Measurements from ENCODE around the gene IL1RAPL2.
"Not testable (repeated sequence)": the region's sequence is repeated elsewhere in the genome, so short reads cannot be mapped to it uniquely, and the experiment has no call there.

Gene IL1RAPL2

DNA sequence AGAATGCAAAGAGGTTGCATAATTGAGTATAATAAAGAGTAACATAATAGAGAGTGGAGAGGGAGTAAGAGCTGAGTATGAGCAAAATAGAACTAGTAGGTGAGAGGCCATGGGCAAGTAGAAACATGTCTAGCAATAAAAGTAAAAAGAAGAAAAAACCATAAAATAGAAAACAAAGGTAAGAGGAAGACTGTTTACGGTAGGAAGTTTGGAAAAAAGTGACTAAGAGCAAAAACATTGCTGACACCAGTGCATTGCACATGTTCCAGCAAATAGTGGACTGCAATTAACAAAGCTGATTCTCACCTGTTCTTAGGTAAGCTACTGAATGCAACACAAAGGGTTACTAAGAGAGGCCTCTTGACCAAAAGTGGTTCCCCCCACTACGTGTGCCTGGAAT, 451.6 kb downstream of the IL1RAPL2 start:
- DNase-seq = no peak

DNA sequence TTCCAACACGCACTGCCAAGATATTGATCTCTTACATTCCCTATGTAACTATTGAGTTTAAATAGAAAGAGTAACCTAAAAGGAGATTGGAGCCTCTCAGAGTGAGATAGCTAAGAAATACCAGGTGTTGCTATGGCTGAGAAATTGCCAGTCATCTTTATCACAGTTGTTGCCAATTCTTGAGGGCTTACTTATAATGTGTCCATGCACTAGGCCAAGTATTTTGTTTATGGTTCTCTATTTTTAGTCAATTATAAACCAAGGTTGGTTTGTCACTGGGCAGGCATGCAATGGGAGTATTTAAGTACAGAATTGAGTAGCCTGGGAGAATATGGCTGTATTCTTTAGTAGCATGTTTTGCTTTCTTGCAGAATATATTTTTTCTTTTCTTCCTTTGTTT, 452.9 kb downstream of the IL1RAPL2 start:
- no peak for DNase-seq

DNA sequence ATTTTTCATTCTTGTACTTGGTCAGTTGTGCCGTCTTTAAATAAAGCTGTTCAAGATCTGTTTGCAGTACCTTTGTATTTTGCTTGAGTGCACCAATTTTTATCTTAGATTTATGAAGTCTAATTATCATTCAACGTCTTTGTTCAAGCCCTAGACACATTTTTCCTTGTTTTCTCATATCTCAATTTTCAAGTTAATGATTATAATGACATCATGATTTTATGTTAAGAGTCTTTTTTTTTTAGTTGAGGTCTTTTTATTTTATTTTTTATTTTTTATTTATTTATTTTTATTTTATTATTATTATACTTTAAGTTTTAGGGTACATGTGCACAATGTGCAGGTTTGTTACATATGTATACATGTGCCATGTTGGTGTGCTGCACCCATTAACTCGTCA, 463.0 kb downstream of the IL1RAPL2 start:
- DNase-seq = not testable (repeated sequence)

DNA sequence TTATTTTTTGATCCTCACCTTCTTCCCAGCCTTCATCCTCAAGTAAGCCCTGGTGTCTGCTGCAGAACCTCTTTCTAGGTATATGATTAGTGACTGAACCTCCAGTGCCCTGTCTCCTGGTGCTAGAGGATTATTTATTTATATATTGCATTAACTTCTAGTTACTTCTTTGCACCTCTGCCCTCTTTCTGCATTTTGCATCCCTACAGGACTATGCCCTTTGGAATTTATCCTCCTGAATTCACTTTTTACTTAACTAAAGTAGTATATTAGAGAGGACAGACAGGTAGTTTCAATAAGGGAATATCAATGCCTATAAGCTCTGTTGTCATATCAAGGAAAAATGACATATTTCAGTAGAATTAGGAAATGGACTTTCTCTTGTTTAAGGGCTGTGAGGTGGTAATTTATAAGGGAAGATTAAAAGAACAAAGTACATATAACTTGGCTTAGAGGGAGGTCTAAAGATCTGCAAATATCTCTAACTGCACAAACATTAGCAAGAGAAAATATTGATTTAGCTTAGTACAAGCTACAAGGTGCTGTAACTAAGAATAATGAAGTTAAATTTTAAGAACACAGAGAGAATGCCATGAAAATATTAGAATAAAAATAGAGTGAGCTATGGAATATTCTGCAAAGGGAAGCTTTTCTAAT, 472.8 kb downstream of the IL1RAPL2 start:
- DNase-seq = no peak

DNA sequence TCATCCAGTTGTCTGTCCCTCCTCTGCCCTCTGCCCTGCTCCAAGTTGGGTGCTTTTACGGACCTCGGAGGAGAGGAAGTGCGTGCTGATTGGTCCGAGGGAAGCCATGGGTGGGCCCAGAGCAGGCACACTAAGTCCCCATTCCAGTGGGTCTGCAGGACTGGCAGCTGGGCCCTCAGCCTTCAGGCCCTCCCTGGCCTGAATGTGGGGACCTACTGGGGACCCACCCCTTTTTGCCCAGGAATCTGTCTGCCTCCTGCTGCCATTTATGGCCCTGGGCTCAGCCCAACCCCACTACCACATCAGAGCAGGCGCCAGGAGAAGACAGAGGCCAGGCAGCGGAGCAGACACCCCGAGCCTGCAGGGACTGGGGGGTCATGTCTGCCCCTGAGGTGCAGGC, 484.9 kb downstream of the IL1RAPL2 start:
- DNase-seq = no peak

DNA sequence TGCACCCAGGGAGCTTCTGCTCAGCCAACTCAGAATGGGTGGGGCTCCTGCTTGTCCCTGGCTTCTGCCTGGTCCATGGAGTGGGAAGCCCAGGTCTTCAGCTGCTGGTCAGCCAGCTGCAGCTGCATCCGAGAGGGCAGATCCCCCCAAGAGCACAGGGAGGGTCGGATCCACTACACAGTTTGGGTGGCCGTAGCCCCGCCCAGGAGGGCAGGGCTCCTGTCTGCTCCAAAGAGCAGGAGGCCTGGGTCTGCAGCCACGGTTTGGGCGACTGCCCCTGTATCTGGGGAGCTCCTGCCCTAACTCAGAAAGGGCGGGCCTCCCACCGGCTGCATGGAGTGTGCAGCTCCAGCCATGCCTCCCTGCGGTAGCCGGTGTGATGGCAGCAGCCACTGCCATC, 485.4 kb downstream of the IL1RAPL2 start:
- no peak for DNase-seq

DNA sequence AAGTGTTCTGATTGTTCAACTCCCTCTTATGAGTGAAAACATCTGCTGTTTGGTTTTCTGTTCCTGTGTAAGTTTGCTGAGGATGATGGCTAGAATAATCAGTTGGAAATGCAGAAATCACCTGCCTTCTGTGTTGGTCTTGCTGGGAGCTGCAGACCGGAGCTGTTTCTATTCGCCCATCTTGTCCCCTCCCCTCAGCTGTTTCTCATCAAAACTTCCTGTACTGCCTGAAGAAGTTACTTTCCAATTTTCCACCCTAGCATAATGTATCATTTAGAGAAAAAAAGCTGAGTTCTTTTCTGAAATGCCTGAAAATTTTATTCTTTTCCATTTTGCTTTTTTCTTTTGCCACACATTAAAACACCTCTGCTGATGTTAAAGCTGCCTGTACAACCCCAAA, 486.9 kb downstream of the IL1RAPL2 start:
- no peak for DNase-seq

DNA sequence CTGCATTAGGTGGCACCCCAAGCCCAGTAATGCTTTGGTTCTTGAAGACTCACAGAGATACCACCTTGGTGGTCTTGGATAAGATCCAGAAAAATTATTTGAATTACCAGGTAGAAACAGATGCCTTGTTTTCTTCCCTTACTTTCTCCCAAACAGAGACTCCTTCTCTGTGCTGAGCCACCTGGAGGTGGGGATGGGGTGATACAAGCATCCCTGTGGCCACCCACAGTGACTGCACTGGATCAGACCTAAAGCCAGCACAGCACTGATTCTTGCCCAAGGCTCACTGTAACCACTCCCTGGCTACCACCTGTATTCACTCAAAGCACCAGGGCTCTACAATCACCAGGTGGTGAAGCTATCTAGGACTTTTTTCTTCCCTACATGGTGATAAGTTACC, 497.7 kb downstream of the IL1RAPL2 start:
- no peak for DNase-seq

DNA sequence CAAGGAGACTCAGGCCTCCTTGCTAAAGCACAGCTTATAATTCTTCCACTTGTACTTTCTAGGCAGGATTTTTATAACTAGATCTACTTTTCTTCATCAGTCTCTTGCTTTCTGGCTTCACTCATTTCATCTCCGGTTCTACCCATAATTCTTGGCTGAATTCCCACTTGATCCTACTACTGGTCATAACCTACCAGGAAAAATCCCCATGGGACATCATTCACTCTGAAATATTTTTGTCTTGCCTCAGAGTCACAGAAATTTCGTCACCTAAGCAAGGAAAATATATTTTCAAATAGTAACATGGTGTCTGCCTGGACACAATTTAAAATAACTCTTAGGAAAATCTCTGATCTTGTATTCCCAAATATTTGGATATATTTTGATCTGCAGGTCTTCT, 532.2 kb downstream of the IL1RAPL2 start:
- DNase-seq = no peak

DNA sequence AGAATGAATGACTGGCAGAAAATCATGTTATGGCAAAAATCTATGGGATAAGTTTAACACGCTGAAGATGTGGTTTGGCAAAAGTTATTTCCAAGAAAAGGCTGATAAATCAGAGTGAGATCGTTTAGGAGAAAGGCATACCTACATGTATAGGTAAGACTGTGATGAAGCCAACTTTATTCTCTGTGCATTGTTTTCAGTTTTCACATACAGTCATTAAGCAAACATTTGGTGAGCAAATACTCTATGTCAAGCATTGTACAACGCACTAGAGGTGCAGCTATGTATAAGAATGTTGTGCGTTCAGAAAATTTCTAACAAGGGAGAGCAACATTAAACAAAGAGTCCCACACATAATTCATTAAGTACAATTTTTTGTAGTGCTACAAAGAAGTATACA, 532.8 kb downstream of the IL1RAPL2 start:
- DNase-seq = no peak

DNA sequence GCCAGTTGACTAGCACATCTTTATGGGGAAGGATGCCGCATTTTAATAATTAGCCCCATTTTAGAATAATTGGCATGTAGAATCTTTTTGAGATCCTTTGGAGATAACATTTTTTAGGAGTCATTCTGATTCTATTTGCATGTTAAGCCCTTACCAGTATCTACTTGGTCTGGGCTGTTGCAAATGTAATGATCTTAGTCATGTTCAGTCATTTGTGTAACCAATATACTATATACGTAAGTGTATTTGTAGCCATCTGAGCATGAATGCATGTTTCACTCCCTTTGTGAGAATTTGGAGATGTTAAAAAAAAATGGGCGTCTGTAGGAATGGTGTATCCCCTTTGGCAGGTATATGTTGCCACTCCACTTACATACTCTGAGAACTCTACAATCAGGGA, 535.4 kb downstream of the IL1RAPL2 start:
- no peak for DNase-seq

DNA sequence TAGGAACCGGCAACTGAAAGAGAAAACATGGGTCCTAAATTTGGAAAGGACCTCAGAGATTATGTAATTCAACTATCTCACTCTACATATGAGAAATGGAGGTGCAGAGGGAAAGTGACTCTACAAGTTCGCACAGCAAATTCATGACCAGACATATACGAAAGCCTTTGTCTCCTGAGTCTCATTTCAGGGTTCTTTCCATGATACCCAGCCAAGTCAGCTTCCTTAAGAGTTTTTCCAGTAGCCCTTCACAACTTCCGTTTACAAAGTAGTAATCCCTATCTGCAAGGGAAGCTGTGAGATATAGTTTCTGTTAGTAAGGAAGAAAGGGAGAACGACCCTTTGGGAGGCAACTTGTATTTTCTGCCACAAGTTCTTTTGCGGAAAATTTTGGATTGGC, 543.9 kb downstream of the IL1RAPL2 start:
- no peak for DNase-seq

DNA sequence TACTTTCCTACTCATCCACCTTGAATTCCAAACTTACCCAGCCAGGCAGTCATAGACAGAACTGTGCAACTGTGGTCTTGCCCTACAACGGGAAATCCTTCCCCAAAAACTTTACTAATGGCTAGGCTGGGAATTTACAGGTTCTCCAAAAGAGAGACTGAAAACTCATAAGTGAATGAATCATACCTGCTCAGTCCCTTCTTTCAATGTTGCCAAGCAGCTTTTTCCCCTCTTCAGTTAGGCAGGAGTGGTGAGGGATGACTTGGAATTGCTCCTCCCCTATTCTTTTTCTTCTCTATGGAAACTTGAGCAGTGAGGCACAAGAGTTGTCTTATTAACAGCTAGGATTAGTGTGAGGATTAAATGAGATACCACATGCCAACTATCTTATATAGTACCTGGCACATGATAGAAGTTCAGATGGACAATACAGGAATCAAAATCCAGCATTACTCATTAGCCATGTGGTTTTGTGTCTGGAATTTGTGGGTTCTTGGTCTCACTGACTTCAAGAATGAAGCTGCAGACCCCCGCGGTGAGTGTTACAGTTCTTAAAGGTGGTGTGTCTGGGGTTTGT, 548.6 kb downstream of the IL1RAPL2 start:
- no peak for DNase-seq

DNA sequence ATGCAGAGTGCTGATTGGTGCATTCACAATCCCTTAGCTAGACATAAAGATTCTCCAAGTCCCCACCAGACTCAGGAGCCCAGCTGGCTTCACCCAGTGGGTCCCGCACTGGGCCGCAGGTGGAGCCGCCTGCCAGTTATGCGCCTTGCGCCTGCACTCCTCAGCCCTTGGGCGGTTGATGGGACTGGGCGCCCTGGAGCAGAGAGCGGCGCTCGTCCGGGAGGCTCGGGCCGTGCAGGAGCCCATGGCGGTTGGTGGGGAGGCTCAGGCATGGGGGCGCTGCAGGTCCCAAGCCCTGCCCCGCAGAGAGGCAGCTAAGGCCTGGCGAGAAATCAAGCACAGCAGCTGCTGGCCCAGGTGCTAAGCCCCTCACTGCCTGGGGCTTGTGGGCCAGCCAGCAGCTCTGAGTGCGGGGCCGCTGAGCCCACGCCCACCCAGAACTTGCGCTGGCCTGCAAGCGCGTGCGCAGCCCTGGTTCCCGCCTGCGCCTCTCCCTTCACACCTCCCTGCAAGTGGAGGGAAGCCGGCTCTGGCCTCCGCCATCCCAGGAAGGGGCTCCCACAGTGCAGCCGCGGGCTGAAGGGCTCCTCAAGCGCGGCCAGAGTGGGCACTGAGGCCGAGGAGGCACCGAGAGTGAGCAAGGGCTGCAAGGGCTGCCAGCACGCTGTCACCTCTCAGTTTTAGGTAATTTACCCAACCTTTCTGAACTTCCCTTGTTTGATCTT, 549.8 kb downstream of the IL1RAPL2 start:
- not testable (repeated sequence) for DNase-seq

DNA sequence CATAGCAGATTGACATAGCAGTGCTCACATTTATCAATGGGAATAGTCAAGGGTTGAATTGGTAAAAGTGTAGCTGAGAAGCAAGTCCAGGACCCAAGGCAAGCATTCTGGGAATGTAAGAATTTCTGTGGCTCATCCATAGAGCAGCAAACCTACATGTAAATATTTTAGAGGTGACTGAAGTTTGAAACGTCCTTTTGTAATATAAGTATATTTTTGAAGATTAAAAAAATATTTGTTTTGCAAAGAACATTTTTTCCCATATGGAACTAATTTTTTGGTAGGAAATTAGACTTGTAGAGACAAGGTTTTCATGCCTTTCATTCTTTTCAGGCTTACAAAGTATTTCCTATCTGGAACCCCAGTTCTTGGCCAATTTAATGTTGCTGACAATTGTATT, 550.5 kb downstream of the IL1RAPL2 start:
- DNase-seq = no peak

DNA sequence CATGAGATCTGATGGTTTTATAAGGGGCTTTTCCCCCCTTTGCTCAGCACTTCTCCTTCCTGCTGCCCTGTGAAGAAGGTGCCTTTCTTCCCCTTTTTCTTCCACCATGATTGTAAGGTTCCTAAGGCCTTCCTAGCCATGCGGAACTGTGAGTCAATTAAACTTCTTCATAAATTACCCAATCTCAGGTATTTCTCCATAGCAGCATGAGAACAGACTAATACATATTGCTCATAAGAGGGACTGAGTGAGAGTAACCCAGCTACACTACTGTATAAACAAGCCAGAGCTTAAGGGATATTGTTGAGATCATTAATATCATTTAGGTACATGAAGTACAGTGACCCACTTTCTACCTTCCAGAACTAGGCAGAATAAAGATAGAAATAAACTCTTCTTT, 551.6 kb downstream of the IL1RAPL2 start:
- DNase-seq = no peak

DNA sequence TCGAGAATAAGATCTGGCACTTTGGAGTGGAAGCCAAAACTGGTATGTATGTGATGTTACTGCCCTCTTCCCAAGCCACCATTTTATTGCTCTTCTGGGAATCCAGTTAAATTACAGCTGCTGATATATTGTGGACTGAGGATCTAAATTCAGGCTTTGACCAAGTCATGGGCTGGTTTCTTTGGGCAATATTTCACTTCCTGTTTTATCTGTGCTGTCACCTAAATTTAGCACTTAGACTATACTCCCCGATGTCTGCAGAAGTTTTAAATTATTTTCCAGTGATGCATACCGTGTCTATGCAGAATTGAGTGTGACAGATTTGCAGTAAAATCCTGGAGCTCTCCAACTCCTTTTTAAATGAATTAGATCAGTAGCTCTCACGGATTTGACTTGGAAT, 554.5 kb downstream of the IL1RAPL2 start:
- DNase-seq = no peak

DNA sequence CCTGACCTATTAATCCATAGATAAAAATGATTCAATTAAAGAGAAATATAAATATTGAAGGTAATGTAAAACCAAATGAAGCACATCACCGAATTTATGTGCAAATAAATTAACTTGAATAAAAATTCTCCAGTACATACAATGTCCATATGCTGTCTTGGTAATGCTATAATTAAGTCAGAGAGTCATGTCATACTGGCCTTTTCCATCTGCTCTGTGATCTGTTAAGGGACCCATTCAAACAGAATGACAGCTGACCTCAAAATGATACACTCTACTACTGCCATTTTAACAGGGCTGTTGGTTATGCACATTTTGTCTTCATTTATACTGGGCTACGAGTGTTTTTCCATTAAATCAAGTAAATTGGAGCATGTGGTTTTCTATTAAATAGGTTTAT, 555.2 kb downstream of the IL1RAPL2 start:
- DNase-seq = no peak

DNA sequence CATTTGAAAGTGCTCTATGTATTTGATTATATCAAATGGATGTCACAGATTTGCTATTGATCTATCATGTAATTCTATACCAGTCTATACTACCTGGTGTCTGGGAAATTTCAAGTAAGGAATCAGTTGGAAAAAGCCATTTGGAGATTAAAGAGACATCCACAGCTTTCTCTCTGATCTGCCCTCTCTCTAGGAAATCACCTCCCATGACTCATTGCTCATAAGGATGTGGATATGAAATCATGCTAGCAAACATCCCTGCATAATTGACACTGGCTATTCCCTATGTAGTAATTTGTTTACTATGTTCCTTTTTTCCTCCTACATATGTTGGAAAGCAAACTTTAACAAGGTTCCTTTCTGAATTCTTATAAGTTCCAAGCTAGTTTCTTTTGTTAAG, 560.2 kb downstream of the IL1RAPL2 start:
- no peak for DNase-seq

DNA sequence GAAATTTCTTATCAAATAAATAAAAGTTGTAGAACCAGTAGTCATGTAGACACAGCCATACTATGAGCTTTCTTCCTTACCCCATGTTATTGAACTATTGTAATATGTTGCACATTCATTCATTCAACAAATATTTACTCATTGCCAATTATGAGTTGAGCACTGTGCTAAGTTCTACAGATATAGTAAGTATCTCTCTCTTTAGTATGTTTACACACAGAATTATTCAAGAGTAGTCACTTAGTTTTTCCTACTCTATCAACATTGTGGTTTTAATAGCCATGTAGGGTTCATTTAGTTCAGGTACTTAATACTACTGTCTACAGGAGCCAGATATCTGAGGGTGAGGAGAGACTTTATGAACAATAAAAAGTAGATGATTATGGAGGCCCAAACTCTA, 568.3 kb downstream of the IL1RAPL2 start:
- no peak for DNase-seq

DNA sequence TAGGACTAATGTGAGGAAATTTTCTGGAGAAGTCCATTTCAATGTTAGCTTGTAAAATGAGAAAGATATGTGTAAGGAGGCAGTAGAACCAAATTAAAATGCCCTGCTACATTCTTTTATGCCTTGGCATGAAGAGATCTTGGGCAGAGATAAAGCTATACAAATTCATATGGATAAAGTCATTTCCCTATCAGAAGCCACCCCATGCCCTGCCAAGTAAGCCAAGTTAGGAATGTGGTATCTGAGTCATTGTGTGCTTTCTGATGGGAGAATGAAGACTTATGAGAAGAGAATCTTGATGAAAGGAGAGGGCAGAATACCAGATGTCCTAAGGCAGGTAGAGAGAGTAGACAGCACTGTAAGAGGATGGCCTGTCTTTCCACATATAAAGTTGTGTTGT, 570.8 kb downstream of the IL1RAPL2 start:
- no peak for DNase-seq

DNA sequence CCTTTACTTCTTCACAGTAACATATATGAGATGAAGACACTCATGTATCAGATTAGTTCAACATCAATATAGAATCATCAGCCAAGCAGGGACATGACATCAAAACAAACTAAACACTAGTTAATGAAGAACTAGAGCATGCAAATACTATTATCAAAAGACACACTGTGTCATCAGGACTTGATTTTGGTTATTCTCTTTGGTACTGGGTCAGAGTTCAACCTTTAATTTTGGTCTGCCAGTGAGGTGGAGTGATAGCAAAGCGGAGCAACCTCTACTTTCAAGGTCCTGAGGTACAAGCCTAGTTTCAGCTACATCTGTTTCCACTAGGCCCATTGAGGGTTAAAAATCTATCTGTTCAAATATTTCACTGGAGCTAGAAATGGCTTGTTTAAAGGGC, 584.0 kb downstream of the IL1RAPL2 start:
- DNase-seq = no peak

DNA sequence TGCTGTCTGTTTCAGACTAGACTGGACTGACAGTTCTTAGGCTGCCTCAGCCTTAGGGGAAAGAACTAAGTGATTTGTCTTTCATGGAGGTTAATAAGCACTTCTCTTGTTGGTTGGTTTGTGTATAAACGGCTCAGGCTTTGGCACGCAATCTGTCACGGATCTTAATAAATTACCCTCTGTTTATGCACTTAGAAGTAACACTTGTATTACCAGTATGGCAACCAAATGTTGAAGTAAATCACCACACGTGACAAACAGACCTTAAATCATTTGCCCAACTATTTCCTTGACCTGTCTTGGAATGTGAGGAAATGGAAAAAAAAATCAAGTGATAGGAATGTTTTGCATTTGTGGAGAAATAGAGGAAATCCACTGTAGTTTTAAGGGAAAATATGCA, 584.6 kb downstream of the IL1RAPL2 start:
- no peak for DNase-seq
